Measurements from ENCODE around the gene GAS2L1.
"Not testable (repeated sequence)": the region's sequence is repeated elsewhere in the genome, so short reads cannot be mapped to it uniquely, and the experiment has no call there.

The GAS2L1 gene

GRCh38 chr22:29343313-29343805, 36.9 kb downstream of the GAS2L1 start:
- peak overlapping the region; percentile 77 for H3K27ac ChIP-seq
- ChIA-PET CTCF (no interaction called here), POLR2A (ENCODE audit: low non-redundant PET) (no interaction called here)
- no peak for TF ChIP-seq CTCF (conservative IDR thresholded peaks at IDR 0.05; ENCODE audit: low read depth)
- DNase-seq (ENCODE audit: low spot score), result peak; percentile 36

GRCh38 chr22:29344137-29344536, 37.7 kb downstream of the GAS2L1 start:
- TF ChIP-seq CTCF (conservative IDR thresholded peaks at IDR 0.05; ENCODE audit: low read depth), result no peak
- CTCF ChIA-PET, result no interaction called here
- POLR2A ChIA-PET (ENCODE audit: low non-redundant PET), result no interaction called here
- H3K27ac ChIP-seq, result peak overlapping the region; percentile 77
- peak; percentile 78 for DNase-seq (ENCODE audit: low spot score)

- POLR2A ChIA-PET (ENCODE audit: low non-redundant PET); DNase-seq (ENCODE audit: low spot score); CTCF ChIA-PET: not testable (repeated sequence)
- H3K27ac ChIP-seq, result peak overlapping the region; percentile 77
Observed at GRCh38 chr22:29344889-29345288, 38.4 kb downstream of the GAS2L1 start.

- no peak for DNase-seq (ENCODE audit: low spot score)
- ChIA-PET CTCF (no interaction called here), POLR2A (ENCODE audit: low non-redundant PET) (interaction anchor here (0.6 kb wide), 1 partner anchor 82 kb away, joined by 3 read pairs; no protein-coding TSS in a partner anchor)
- no peak overlapping the region for H3K27ac ChIP-seq
- TF ChIP-seq CTCF (conservative IDR thresholded peaks at IDR 0.05; ENCODE audit: low read depth), result no peak
Observed at GRCh38 chr22:29345932-29346331, 39.5 kb downstream of the GAS2L1 start.

GRCh38 chr22:29346659-29347058, 40.2 kb downstream of the GAS2L1 start:
- H3K27ac ChIP-seq, result peak overlapping the region; percentile 4; the same call in 1 of the 2 replicates
- TF ChIP-seq CTCF (conservative IDR thresholded peaks at IDR 0.05; ENCODE audit: low read depth), result no peak
- ChIA-PET POLR2A (ENCODE audit: low non-redundant PET) (no interaction called here), CTCF (no interaction called here)
- no peak for DNase-seq (ENCODE audit: low spot score)

GRCh38 chr22:29348041-29348440, 41.6 kb downstream of the GAS2L1 start:
- POLR2A ChIA-PET (ENCODE audit: low non-redundant PET), result no interaction called here
- TF ChIP-seq CTCF (conservative IDR thresholded peaks at IDR 0.05; ENCODE audit: low read depth), result no peak
- DNase-seq (ENCODE audit: low spot score), result no peak
- CTCF ChIA-PET, result no interaction called here
- no peak overlapping the region for H3K27ac ChIP-seq

- no peak for TF ChIP-seq CTCF (conservative IDR thresholded peaks at IDR 0.05; ENCODE audit: low read depth)
- CTCF ChIA-PET, result no interaction called here
- POLR2A ChIA-PET (ENCODE audit: low non-redundant PET), result no interaction called here
- peak; percentile 94 for DNase-seq (ENCODE audit: low spot score)
- peak overlapping the region; percentile 64 for H3K27ac ChIP-seq
Observed at GRCh38 chr22:29348956-29349355, 42.5 kb downstream of the GAS2L1 start.
